SJCRH30 (cell line): ENCODE data around the gene TMEM147. TPM values are rescaled to one million over a fixed set of nuclear protein-coding genes. Genes with fewer than 3 reads are reported as not detected.
A peak's percentile ranks its signal among the peaks of the same experiment; 100 is the strongest.

ENCODE experiments used
- DNase-seq, 2 experiments: peaks; one replicate each; pipeline ENCODE4 v3.0.0-alpha.2; 2015 to 2020
- H3K27ac ChIP-seq: fragments of 250-450 bp; sonication (Bioruptor Pico); 2 replicates; pipeline ENCODE4 v1.5.1; 2020; ENCODE audit warnings: mild to moderate bottlenecking, moderate library complexity
- H3K27me3 ChIP-seq: fragments of 250-450 bp; sonication (Bioruptor Pico); 2 replicates; pipeline ENCODE4 v1.5.1; 2020; ENCODE audit warnings: mild to moderate bottlenecking, moderate library complexity
- H3K36me3 ChIP-seq: fragments of 250-450 bp; sonication (Bioruptor Pico); 2 replicates; pipeline ENCODE4 v1.5.1; 2020; ENCODE audit warnings: mild to moderate bottlenecking, moderate library complexity
- H3K4me1 ChIP-seq: fragments of 250-450 bp; sonication (Bioruptor Pico); 2 replicates; pipeline ENCODE4 v1.5.1; 2020; ENCODE audit warnings: mild to moderate bottlenecking, moderate library complexity
- H3K4me3 ChIP-seq: fragments of 250-450 bp; sonication (Bioruptor Pico); 2 replicates; pipeline ENCODE4 v1.5.1; 2020; ENCODE audit warnings: mild to moderate bottlenecking, moderate library complexity
- H3K9me3 ChIP-seq: fragments of 250-450 bp; sonication (Bioruptor Pico); replicated peaks from 2 replicates; pipeline ENCODE4 v1.5.1; 2020; ENCODE audit warnings: mild to moderate bottlenecking, moderate library complexity
- total RNA-seq: library from RNA; depleted of rRNA; stranded (reverse); fragments of >200 nt; shearing (Covaris generic); gene quantifications from 2 replicates; pipeline ENCODE4 v1.2.3, GENCODE V29; 2014

The TMEM147 gene
- total RNA-seq, 1 experiment from 2014 or later, result 110 TPM

DNA sequence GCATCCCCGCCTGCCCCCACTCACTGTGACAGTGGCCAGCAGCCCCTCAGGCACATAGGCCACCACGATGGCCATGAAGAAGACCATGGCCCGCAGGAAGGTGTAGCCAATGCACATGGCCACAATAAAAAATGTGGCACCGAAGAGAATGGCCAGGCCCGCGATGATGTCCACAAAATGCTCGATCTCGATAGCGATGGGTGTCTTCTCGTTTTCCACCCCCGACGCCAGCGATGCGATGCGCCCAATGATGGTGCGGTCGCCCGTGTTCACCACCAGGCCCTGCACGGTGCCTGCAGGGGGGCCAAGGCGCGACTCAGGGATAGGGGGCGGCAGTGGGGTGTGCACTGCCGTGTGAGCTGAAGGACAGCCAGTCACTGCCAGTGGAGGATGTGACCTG lies 14.4 kb downstream of the TMEM147 start:
- Histone ChIP-seq H3K36me3 (no peaks in the 10 kb centered on the region), H3K4me1 (no peaks in the 10 kb centered on the region), H3K4me3 (no peak overlapping the region), H3K27me3 (no peaks in the 10 kb centered on the region), H3K9me3 (no peaks in the 10 kb centered on the region), H3K27ac (no peak overlapping the region)
- DNase-seq, result no peak

DNA sequence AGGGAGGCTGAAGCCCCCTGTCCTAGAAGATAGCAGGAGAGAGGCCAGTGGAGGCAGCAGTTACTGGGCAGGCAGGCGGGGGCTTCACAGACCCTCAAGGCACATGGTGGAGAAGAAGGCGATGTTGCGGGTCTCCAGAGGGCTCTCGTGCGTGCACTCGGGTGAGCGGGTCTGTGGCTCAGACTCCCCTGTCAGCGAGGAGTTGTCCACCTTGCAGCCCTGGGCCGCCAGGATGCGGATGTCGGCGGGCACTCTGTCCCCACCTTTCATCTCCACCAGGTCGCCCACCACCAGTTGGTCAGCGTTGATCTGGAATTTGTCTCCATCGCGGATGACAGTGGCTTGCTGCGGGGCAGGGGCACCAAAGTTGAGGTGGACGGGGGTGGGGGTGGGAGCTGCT lies 14.8 kb downstream of the TMEM147 start:
- no peaks in the 10 kb centered on the region for H3K36me3 ChIP-seq
- H3K27me3 ChIP-seq, result no peaks in the 10 kb centered on the region
- no peaks in the 10 kb centered on the region for H3K9me3 ChIP-seq

DNA sequence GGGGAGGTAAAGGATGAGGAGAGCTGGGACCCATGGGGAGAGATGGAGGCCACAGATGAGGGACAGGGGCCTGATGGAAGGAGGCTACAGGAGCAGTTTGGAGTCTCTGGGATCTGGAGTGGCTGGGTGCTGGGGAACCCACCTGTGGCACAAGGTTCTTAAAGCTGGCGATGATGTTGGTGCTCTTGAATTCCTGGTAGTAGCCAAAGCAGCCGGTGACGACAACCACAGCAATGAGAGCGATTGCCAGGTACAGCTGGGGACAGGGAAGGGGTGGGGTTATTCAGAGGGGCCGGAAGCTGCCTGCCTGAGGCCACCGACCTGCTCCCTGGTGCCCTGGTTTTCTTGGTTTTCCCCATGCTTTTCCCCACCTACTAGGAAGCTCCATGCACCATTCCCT lies 15.3 kb downstream of the TMEM147 start:
- H3K36me3 ChIP-seq, result no peaks in the 10 kb centered on the region
- H3K4me3 ChIP-seq, result no peak overlapping the region
- no peak for DNase-seq
- no peaks in the 10 kb centered on the region for H3K9me3 ChIP-seq
- no peaks in the 10 kb centered on the region for H3K27me3 ChIP-seq
- no peak overlapping the region for H3K27ac ChIP-seq
- H3K4me1 ChIP-seq, result no peaks in the 10 kb centered on the region

More for the DNA sequence above, 14.8 kb downstream of the TMEM147 start:
- Histone ChIP-seq H3K4me1 (no peaks in the 10 kb centered on the region), H3K27ac (no peak overlapping the region), H3K4me3 (no peak overlapping the region)
- DNase-seq, result no peak

DNA sequence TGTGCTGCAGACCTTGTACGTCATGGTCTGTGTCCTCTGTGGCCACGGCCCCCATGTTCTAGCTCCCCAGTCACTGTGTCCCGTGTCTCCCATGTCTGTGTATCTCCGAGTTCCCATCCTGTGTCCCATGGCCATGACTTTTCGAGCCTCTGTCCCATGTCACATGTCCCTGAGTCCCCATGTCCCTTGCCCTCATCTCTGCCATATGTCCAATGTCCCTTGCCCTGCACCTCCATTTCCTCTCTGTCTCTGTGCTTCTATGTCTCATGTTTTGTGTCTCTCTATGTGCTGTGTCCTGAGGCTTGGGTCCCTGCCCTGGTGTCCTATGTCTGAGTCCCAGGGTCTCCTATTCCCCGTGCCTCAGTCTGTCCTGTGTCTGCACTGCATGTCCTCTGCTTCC lies 16.0 kb downstream of the TMEM147 start:
- Histone ChIP-seq H3K9me3 (no peaks in the 10 kb centered on the region), H3K4me3 (no peak overlapping the region), H3K4me1 (no peaks in the 10 kb centered on the region), H3K27ac (no peak overlapping the region), H3K36me3 (no peaks in the 10 kb centered on the region), H3K27me3 (no peaks in the 10 kb centered on the region)
- no peak for DNase-seq

DNA sequence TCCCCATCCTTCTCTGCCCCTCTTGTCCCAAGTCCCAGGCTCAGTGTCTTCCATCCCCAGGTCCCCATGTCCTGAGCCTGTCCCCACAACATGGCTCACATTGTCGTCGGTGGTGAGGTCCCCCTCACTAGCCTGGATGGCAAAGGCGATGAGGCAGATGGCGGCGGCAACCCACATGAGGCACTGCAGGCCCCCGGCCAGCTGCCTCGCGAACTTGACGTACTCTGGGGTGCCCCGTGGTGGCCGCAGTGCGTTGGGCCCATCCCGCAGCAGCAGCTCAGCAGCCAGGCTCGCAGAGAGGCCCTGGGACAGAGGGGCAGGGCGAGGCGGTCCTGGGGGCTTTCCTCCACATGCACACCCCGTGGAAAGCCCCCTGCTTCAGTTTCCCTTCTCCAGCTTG lies 16.9 kb downstream of the TMEM147 start:
- H3K4me3 ChIP-seq, result no peak overlapping the region

DNA sequence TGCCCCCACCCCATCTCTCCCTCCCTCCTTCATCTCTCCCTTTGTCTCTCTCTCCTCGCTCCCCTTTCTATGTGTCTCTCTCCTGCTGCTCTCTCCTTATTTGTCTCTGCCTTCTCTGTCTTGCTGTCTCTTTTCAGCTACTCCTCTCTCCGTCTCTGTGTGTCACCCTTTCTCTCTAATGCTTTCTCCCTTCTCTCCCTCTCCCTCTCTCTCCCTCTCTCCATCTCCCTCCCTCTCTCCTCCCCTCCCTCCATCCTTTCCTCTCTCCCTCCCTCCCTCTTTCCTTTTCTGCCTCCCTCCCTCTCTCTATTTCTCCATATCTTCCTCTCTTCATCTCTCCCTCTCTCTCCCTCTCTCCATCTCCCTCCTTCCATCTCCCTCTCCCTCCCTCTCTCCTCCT lies 17.4 kb downstream of the TMEM147 start:
- DNase-seq, result no peak
- H3K9me3 ChIP-seq, result no peaks in the 10 kb centered on the region
- H3K4me3 ChIP-seq, result no peak overlapping the region
- H3K4me1 ChIP-seq, result no peaks in the 10 kb centered on the region
- 0 out of 2 replicates have a peak, but pooled peaks cover 1% of the 10 kb centered on the region for H3K27me3 ChIP-seq
- H3K36me3 ChIP-seq, result no peaks in the 10 kb centered on the region
- no peak overlapping the region for H3K27ac ChIP-seq

More for the DNA sequence above, 16.9 kb downstream of the TMEM147 start:
- H3K36me3 ChIP-seq, result no peaks in the 10 kb centered on the region
- no peaks in the 10 kb centered on the region for H3K4me1 ChIP-seq
- no peaks in the 10 kb centered on the region for H3K27me3 ChIP-seq
- no peak for DNase-seq
- no peak overlapping the region for H3K27ac ChIP-seq
- no peaks in the 10 kb centered on the region for H3K9me3 ChIP-seq

DNA sequence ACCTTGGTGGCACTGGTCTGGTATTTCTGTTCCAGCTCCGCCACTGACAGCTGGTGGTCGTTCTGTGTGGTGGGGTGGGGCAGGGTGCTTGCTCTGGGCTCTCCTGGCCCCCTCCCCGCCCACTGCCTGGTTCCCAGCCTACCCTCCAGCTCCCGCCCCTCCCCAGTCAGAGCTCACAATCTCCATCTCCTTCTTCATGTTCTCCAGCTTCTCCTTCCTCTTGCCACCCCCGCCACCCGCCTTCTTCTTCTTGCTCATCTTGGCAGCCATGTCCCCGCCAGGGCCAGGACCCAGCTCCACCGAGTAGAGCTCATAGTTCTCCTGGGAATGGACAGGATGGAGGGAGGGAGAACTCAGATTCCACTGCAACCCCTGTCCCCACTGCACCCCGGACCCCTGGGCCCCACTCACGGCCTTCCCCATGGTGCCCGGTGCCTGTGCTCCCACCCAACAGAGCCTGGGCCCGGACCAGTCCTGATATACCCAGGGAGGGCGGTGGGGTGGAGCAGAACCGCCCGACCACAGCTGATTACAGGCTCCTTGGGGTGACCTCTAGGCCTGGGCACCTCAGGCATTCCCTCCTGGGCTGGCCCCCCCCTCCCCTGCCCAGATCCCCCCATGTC lies 17.9 kb downstream of the TMEM147 start, which contains the start of gene ATP4A:
Gene ATP4A, minus strand, starts transcription at position 452 of the 623 bp plus-strand sequence. Its CDS starts 29 bp downstream, at position 423.
- Histone ChIP-seq H3K9me3 (no peaks in the 10 kb centered on the region), H3K27ac (no peak within 1 kb of the TSS), H3K36me3 (no peaks in the 10 kb centered on the region), H3K27me3 (0 out of 2 replicates have a peak, but pooled peaks cover 2% of the 10 kb centered on the region), H3K4me1 (no peaks in the 10 kb centered on the region), H3K4me3 (no peak within 1 kb of the TSS)
- DNase-seq, result no peak

DNA sequence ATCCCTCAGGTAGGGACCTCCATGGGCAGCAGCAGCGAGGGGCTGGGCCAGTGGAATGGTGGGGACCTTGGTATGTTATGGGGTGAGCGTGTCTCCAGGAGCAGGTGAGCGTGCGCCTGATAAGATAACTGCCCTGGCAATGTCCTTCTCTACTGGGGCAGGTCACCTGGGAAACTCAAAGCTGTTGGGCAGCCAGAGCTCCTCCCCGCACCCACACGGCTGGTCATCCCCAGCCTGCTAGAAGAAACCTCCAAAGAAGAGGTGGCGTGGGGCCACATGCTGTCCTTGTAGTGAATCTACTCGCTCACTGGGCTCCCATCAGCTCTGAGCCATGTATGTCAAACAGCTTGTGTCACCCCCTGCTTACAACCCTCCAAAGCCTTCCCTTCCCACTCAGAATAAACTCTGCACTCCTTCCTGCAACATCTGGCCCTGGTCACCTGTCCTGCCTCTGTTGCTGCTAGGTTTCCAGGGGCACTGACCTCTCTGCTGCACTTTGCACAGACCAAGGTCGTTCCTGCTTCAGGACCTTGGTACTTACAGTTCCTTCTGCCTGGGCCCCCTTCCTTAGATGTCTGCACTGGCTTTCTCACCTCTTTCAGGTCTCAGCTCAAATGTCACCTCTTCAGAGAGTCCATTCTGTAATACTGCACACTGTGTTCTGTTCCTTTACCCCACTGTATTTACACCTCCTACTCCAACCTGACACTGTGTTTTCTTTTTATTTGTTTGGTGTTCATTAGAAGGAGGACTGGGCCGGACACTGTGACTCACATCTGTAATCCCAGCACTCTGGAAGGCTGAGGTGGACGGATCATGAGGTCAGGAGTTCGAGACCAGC lies 19.8 kb downstream of the TMEM147 start:
- DNase-seq, result no peak
- H3K27ac ChIP-seq, result no peak overlapping the region
- H3K4me1 ChIP-seq, result no peaks in the 10 kb centered on the region
- no peaks in the 10 kb centered on the region for H3K9me3 ChIP-seq
- no peaks in the 10 kb centered on the region for H3K36me3 ChIP-seq
- peaks cover 10% of the 10 kb centered on the region; the same call in 1 of the 2 replicates for H3K27me3 ChIP-seq
- H3K4me3 ChIP-seq, result no peak overlapping the region

DNA sequence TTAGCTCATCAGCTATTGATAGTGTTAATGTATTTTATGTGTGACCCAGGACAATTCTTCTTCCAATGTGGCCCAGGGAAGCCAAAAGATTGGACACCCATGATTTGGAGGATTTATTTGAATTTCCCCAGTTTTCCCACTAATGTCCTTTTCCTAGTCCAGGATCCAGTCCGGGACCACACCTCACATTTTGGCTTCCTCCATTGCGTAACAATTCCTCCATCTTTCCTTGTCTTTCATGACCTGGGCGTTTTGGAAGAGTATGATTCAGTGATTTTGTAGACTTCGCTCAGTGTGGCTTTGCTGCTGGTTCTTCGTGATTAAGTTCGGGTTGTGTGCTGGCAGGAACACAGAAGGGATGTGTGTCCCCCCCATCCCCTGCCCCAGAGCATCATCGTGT lies 21.3 kb downstream of the TMEM147 start:
- H3K9me3 ChIP-seq, result no peaks in the 10 kb centered on the region
- no peak overlapping the region for H3K27ac ChIP-seq
- no peak for DNase-seq
- peaks cover 10% of the 10 kb centered on the region; the same call in 1 of the 2 replicates for H3K27me3 ChIP-seq
- no peaks in the 10 kb centered on the region for H3K4me1 ChIP-seq
- no peak overlapping the region for H3K4me3 ChIP-seq
- H3K36me3 ChIP-seq, result no peaks in the 10 kb centered on the region

DNA sequence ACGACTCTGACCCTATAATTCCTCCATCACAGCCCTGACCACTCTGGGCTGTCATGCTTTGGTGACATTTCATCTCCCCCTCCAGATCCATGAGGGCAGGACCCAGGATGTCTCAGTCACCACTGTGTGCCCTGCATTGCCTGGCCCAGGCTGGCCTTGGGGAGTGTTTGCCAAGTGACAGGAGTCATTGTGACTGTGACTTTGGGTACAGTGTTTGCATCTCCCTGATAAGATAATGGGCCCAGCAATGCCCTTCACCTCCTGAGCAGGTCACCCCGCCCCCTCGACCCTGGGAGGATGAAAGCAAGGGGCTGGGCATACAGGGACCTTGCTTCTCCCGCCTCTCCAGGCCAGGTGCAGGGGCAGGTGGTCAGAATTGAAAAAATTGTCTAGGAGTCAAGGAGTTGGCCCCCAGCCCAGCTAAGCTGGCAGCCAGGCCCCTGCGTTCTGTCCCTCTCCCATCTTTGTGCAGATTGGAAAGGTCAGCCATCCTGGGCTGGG lies 23.9 kb downstream of the TMEM147 start:
- Histone ChIP-seq H3K27ac (no peak overlapping the region), H3K9me3 (no peaks in the 10 kb centered on the region), H3K27me3 (peaks cover 10% of the 10 kb centered on the region; the same call in 1 of the 2 replicates), H3K4me3 (no peak overlapping the region), H3K36me3 (no peaks in the 10 kb centered on the region), H3K4me1 (no peaks in the 10 kb centered on the region)
- no peak for DNase-seq

DNA sequence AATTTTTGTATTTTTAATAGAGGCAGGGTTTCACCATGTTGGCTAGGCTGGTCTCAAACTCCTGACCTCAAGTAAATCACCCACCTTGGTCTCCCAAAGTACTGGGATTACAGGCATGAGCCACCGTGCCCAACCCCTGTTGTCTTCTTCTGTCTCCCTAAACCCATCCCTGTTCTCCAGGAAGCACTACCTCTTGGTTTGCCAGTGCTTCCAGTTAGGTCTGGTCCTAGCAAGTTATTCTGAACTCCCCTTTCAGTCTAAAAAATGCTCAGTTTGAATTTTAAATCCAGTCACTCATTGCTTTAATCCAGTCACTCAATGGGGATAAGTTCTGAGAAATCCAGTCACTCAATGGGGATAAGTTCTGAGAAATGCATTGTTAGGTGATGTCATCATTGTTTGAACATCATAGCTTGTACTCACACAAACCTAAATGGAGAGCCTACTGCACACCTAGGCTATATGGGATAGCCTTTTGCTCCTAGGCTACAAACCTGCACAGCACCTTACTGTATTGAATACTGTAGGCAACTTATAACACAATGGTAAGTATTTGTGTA lies 26.1 kb downstream of the TMEM147 start:
- no peak overlapping the region for H3K27ac ChIP-seq
- DNase-seq, result no peak
- H3K4me3 ChIP-seq, result no peak overlapping the region
- H3K27me3 ChIP-seq, result peaks cover 10% of the 10 kb centered on the region; the same call in 1 of the 2 replicates
- H3K9me3 ChIP-seq, result peaks cover 14% of the 10 kb centered on the region
- no peaks in the 10 kb centered on the region for H3K36me3 ChIP-seq
- no peaks in the 10 kb centered on the region for H3K4me1 ChIP-seq

DNA sequence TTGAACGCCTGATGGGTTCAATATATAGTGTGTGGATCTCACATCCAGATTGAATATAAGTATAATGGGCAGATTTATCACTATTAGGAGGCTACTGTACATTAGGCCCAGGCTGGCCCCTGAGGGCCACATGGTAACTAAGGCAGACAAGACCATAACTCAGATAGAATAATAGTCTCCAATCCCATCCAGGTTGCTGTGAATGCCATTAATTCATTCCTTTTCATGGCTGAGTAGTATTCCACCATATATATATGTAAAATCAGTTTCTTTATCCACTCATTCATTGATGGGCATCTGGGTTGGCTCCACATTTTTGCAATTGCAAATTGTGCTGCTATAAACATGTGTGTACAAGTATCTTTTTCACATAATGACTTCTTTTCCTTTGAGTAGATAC lies 32.5 kb downstream of the TMEM147 start:
- H3K27me3 ChIP-seq, result no peaks in the 10 kb centered on the region
- H3K36me3 ChIP-seq, result no peaks in the 10 kb centered on the region
- no peak overlapping the region for H3K4me3 ChIP-seq
- H3K9me3 ChIP-seq, result peaks cover 15% of the 10 kb centered on the region
- no peaks in the 10 kb centered on the region for H3K4me1 ChIP-seq
- no peak overlapping the region for H3K27ac ChIP-seq
- no peak for DNase-seq

DNA sequence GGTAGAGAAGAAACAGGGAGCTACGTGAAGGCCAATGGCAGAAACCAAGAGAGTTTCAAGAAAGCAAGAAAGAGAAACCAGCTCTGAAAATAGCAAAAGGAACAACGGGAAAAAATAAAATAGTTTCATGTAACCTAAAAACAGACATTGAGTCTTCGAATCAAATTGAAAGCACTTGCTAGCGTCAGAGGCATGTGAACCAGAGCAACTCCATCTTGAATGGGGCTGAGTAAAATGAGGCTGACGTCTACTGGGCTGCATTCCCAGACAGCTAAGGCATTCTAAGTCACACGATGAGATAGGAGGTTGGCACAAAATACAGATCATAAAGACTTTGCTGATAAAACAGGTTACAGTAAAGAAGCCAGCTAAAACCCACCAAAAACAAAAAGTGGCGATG lies 33.3 kb downstream of the TMEM147 start:
- H3K27me3 ChIP-seq, result no peaks in the 10 kb centered on the region
- H3K9me3 ChIP-seq, result peaks cover 15% of the 10 kb centered on the region
- no peaks in the 10 kb centered on the region for H3K36me3 ChIP-seq
- H3K4me1 ChIP-seq, result no peaks in the 10 kb centered on the region
- H3K4me3 ChIP-seq, result no peak overlapping the region
- no peak for DNase-seq
- no peak overlapping the region for H3K27ac ChIP-seq

DNA sequence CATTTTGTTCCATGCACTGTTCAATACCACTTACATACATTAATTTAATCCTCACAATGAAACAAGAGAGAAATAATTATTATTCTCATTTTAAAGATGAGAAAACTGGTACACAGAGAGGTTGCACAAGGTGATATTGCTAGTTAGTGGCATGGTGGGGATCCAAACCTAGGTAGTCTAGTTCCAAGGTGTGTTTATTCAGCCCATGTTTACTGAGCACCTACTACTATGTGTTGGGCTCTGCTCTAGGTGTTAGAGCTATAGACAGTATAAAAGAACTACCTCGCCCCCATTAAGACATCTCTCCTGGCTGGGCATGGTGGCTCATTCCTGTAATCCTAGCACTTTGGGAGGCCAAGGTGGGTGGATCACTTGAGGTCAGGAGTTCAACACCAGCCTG lies 37.3 kb downstream of the TMEM147 start:
- no peak for DNase-seq
- H3K9me3 ChIP-seq, result no peaks in the 10 kb centered on the region; the same call in 1 of the 2 replicates
- no peak overlapping the region for H3K4me3 ChIP-seq
- H3K27ac ChIP-seq, result no peak overlapping the region
- H3K27me3 ChIP-seq, result no peaks in the 10 kb centered on the region
- no peaks in the 10 kb centered on the region for H3K36me3 ChIP-seq
- no peaks in the 10 kb centered on the region for H3K4me1 ChIP-seq

DNA sequence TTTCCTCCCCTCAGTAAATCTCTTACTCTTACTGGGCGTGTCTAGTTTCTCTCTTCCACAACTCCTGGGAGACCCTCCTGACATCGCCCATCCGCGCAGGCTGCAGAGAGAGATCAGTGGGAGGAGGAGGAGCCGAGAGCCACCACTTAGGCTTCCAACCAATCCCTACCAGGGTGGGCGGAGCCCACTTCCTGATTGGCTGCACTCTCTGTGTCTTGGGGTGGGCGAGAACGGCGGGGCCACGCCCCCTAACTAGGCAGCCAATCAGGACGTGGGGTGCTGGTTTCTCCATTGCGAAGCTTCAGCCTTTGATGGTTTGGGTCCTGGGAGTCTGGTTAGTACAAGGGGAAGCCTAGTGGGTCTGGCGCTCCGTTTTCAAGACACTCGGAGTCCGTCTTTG lies 40.4 kb downstream of the TMEM147 start, which contains the start of gene PMIS2:
Gene PMIS2, plus strand, starts transcription at position 326 of the 400 bp plus-strand sequence. CDS start 87 bp downstream, outside the sequence.
- Histone ChIP-seq H3K9me3 (no peaks in the 10 kb centered on the region), H3K36me3 (no peaks in the 10 kb centered on the region), H3K27me3 (no peaks in the 10 kb centered on the region), H3K4me1 (no peaks in the 10 kb centered on the region), H3K4me3 (no peak within 1 kb of the TSS), H3K27ac (no peak within 1 kb of the TSS)
- DNase-seq, result peak; percentile 30 to 46
